ENCODE measurements around the gene BOK. TPM values are rescaled to one million over a fixed set of nuclear protein-coding genes. Genes with fewer than 3 reads are reported as not detected.

BOK gene
- total and polyA plus RNA-seq, 2 of the 13 experiments (the other 11 are each of a cell fraction or from before 2014, with no cell fraction given) = 35.5 to 39.2 TPM

DNA sequence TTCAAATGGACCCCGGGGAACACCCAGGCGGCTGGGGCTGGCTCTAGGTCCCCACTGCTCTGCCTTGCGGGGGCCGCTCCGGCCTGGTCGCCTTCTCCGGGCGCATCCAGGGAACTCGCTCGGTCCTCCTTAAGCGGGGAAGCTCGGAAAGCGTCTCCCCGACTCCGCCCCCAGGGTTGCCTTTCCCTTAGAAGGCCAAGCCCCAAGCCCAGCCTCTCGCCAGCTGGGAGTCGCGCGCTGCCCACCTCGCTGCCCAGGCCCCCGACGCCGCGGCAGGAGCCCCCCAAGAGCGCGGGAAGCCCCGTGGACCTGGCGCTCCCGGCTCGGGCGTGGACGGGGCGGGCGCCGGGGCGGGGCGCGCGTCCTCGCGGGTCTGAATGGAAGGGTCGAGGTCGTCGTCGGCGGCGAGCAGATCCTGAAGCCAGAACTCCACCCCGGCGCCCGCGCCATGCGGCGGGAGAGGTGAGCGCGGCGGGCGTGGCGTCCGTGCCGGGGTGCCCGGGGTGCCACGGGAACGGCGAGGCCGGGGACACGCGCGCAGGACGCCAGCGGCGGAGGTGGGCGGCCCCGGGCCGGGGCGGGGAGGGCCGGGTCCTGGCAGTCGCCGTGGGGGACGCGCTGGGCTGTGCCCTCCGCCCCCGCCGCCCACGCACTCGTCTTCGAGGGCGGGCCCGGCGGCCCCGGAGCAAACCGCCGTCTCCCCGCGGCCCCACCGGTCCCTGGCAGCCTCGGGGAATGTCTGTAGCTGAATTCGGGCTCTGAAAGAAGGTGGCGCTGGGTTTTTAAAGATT, at the start of gene BOK (continued):
- TF ChIP-seq, protein P1, sequence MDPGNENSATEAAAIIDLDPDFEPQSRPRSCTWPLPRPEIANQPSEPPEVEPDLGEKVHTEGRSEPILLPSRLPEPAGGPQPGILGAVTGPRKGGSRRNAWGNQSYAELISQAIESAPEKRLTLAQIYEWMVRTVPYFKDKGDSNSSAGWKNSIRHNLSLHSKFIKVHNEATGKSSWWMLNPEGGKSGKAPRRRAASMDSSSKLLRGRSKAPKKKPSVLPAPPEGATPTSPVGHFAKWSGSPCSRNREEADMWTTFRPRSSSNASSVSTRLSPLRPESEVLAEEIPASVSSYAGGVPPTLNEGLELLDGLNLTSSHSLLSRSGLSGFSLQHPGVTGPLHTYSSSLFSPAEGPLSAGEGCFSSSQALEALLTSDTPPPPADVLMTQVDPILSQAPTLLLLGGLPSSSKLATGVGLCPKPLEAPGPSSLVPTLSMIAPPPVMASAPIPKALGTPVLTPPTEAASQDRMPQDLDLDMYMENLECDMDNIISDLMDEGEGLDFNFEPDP (CRISPR knock-in tag; conservative IDR thresholded peaks at IDR 0.05) = no peak
- TF ChIP-seq ZNF720 (CRISPR knock-in tag; IDR thresholded peaks at IDR 0.05) = no peak
- TF ChIP-seq, protein P2, sequence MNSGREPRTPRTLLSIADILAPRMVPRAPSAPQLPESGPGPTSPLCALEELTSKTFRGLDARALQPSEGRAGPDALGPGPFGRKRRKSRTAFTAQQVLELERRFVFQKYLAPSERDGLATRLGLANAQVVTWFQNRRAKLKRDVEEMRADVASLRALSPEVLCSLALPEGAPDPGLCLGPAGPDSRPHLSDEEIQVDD (CRISPR knock-in tag; IDR thresholded peaks at IDR 0.05; ENCODE audit: borderline replicate concordance) = 0 out of 2 replicates have a peak, but pooled peaks have one; percentile 78
- TF ChIP-seq ZNF121 (CRISPR knock-in tag; IDR thresholded peaks at IDR 0.05) = no peak
- TF ChIP-seq ZSCAN12 (CRISPR knock-in tag; IDR thresholded peaks at IDR 0.05) = no peak
- TF ChIP-seq SP4 (CRISPR knock-in tag; IDR thresholded peaks at IDR 0.05) = peak; percentile 85
- TF ChIP-seq CAMTA2 (CRISPR knock-in tag; IDR thresholded peaks at IDR 0.05; ENCODE audit: borderline replicate concordance) = no peak
- no peak for TF ChIP-seq SMAD1 (CRISPR knock-in tag; IDR thresholded peaks at IDR 0.05; ENCODE audit: borderline replicate concordance, low read depth)
- peak; percentile 71; the same call in 1 of the 2 replicates for TF ChIP-seq ZMAT3 (CRISPR knock-in tag; conservative IDR thresholded peaks at IDR 0.05)
- TF ChIP-seq LCORL (IDR thresholded peaks at IDR 0.05) = no peak
- TF ChIP-seq LCORL (CRISPR knock-in tag; IDR thresholded peaks at IDR 0.05) = no peak
- no peak for TF ChIP-seq SMARCE1 (IDR thresholded peaks at IDR 0.05; ENCODE audit: borderline replicate concordance)
- no peak for TF ChIP-seq CREM (IDR thresholded peaks at IDR 0.05)
- TF ChIP-seq CREM (CRISPR knock-in tag; IDR thresholded peaks at IDR 0.05) = no peak
- peak; percentile 84 for TF ChIP-seq SRF (IDR thresholded peaks at IDR 0.05; ENCODE audit: low read depth, low read length)
- no peak for TF ChIP-seq NKX3-1 (CRISPR knock-in tag; IDR thresholded peaks at IDR 0.05)
- no peak for TF ChIP-seq ZNF496 (CRISPR knock-in tag; IDR thresholded peaks at IDR 0.05; ENCODE audit: insufficient replicate concordance)
- TF ChIP-seq, protein P3, sequence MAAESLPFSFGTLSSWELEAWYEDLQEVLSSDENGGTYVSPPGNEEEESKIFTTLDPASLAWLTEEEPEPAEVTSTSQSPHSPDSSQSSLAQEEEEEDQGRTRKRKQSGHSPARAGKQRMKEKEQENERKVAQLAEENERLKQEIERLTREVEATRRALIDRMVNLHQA (CRISPR knock-in tag; IDR thresholded peaks at IDR 0.05) = no peak
- TF ChIP-seq PITX1 (CRISPR knock-in tag; IDR thresholded peaks at IDR 0.05) = peak; percentile 68
- no peak for TF ChIP-seq XRCC5 (optimal IDR thresholded peaks at IDR 0.05; ENCODE audit: low read length)
- TF ChIP-seq ATF2 (CRISPR knock-in tag; IDR thresholded peaks at IDR 0.05) = 0 out of 2 replicates have a peak, but pooled peaks have one; percentile 15
- TF ChIP-seq, protein P4, sequence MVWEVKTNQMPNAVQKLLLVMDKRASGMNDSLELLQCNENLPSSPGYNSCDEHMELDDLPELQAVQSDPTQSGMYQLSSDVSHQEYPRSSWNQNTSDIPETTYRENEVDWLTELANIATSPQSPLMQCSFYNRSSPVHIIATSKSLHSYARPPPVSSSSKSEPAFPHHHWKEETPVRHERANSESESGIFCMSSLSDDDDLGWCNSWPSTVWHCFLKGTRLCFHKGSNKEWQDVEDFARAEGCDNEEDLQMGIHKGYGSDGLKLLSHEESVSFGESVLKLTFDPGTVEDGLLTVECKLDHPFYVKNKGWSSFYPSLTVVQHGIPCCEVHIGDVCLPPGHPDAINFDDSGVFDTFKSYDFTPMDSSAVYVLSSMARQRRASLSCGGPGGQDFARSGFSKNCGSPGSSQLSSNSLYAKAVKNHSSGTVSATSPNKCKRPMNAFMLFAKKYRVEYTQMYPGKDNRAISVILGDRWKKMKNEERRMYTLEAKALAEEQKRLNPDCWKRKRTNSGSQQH (CRISPR knock-in tag; IDR thresholded peaks at IDR 0.05; ENCODE audit: low read depth) = no peak
- TF ChIP-seq ZBTB44 (CRISPR knock-in tag; IDR thresholded peaks at IDR 0.05) = no peak
- TF ChIP-seq ZEB1 (IDR thresholded peaks at IDR 0.05; ENCODE audit: insufficient replicate concordance, low read depth) = no peak
